HCT116 (cell line): ENCODE results near the gene HEPN1. TPM values are rescaled to one million over a fixed set of nuclear protein-coding genes. Genes with fewer than 3 reads are reported as not detected.

Experiments used
- ATAC-seq: fragments of 200-7000 bp; cut with Tn5 transposase; 2 replicates; pipeline ENCODE4 v1.9.1; 2020; ENCODE audit warnings: mild to moderate bottlenecking, moderate library complexity
- BruUV-seq: library from RNA; stranded (reverse); fragments of 400-500 nt; replicated peaks from 2 replicates; lab custom pipeline; 2021; lab: Mats Ljungman, UMichigan
- CTCF ChIA-PET: fragments of 300-600 bp; sonication (Branson Sonifier 250); formaldehyde crosslinking; loops from one replicate; lab custom pipeline; 2021; ENCODE audit warnings: antibody characterized with exemption; lab: Charles Lee
- POLR2A ChIA-PET: fragments of 300-600, 350-600 bp; sonication (Branson Sonifier 250); formaldehyde crosslinking; loops from one replicate; lab custom pipeline; 2021; ENCODE audit warnings: antibody characterized with exemption; lab: Charles Lee
- RAD21 ChIA-PET, 2 experiments: fragments of 300-600 bp; sonication (Branson Sonifier 250); formaldehyde crosslinking; loops; one replicate each; lab custom pipeline; 2023; ENCODE audit warnings: low total read pairs in 2 of 2; ENCODE audit not compliant: uncharacterized antibody in 2 of 2, unreplicated experiment in 2 of 2, low non-redundant PET in 1 of 2; lab: Charles Lee
- DNase-seq: peaks from one replicate; pipeline ENCODE4 v3.0.0-alpha.2; 2010; ENCODE audit warnings: low read depth, low spot score
- H2AFZ ChIP-seq: fragments of 200-600 bp; shearing (Covaris generic), sonication (generic); 2 replicates; pipeline ENCODE4 v1.6.1; 2017; ENCODE audit warnings: low read depth, mixed run types, mixed read lengths, antibody characterized with exemption, low read length; ENCODE audit not compliant: poor library complexity, severe bottlenecking
- H3K27ac ChIP-seq: 2 replicates; pipeline ENCODE4 v1.5.1; 2012; ENCODE audit warnings: low read depth, low read length
- H3K27me3 ChIP-seq: fragments of 200-600 bp; sonication (generic); 2 replicates; pipeline ENCODE4 v1.6.1; 2016; ENCODE audit warnings: mixed run types, low read length, mixed read lengths; ENCODE audit not compliant: insufficient read depth
- H3K36me3 ChIP-seq, 2 experiments: fragments of 200-500 bp in 1 of 2; fragments of 200-600 bp in 1 of 2; sonication (Bioruptor generic) in 1 of 2; sonication (generic) in 1 of 2; 2 replicates each; pipeline versions ENCODE4 v1.5.1 to v1.6.1; 2014 to 2016; ENCODE audit warnings: low read length in 2 of 2, inconsistent platforms in 1 of 2, mixed read lengths in 1 of 2, mixed run types in 1 of 2; ENCODE audit not compliant: insufficient read depth in 2 of 2, control insufficient read depth in 1 of 2
- H3K4me1 ChIP-seq, 2 experiments: fragments of 200-600 bp in 1 of 2; sonication (generic) in 1 of 2; 2 replicates each; pipeline versions ENCODE4 v1.5.1 to v1.6.1; 2012 to 2017; ENCODE audit warnings: low read length in 2 of 2, inconsistent platforms in 1 of 2, mild to moderate bottlenecking in 1 of 2, mixed read lengths in 1 of 2, mixed run types in 1 of 2, moderate library complexity in 1 of 2; ENCODE audit not compliant: insufficient read depth in 2 of 2, control insufficient read depth in 1 of 2
- H3K4me2 ChIP-seq: fragments of 200-600 bp; sonication (generic); 2 replicates; pipeline ENCODE4 v1.6.1; 2017; ENCODE audit warnings: mixed run types, low read length, mixed read lengths
- H3K4me3 ChIP-seq, 2 experiments: fragments of 200-600 bp in 1 of 2; sonication (generic) in 1 of 2; replicated peaks in 1 of 2; 2 replicates each; pipeline ENCODE4 v1.5.1; 2011 to 2016; ENCODE audit warnings: low read length in 2 of 2, control low read depth in 1 of 2, low read depth in 1 of 2, mild to moderate bottlenecking in 1 of 2, mixed read lengths in 1 of 2, mixed run types in 1 of 2
- H3K79me2 ChIP-seq: fragments of 200-600 bp; sonication (generic); 2 replicates; pipeline ENCODE4 v1.6.1; 2017; ENCODE audit warnings: mild to moderate bottlenecking, mixed run types, low read length, moderate library complexity, mixed read lengths; ENCODE audit not compliant: insufficient read depth
- H3K9ac ChIP-seq: fragments of 200-600 bp; sonication (generic); 2 replicates; pipeline ENCODE4 v1.6.1; 2016; ENCODE audit warnings: low read length, mixed read lengths
- H3K9me2 ChIP-seq: fragments of 200-600 bp; sonication (generic), shearing (Covaris generic); 2 replicates; pipeline ENCODE4 v1.6.1; 2017; ENCODE audit warnings: mixed run types, mild to moderate bottlenecking, moderate library complexity; ENCODE audit not compliant: insufficient read depth
- H3K9me3 ChIP-seq, 2 experiments: fragments of 200-500 bp in 1 of 2; fragments of 200-600 bp in 1 of 2; sonication (Bioruptor generic) in 1 of 2; sonication (generic) in 1 of 2; 2 replicates each; pipeline ENCODE4 v1.6.1; 2014 to 2017; ENCODE audit warnings: low read length in 2 of 2, mixed read lengths in 2 of 2, inconsistent platforms in 1 of 2, low read depth in 1 of 2, mild to moderate bottlenecking in 1 of 2, mixed run types in 1 of 2, moderate library complexity in 1 of 2; ENCODE audit not compliant: control insufficient read depth in 1 of 2, insufficient read depth in 1 of 2
- H4K20me1 ChIP-seq: fragments of 200-600 bp; sonication (generic), shearing (Covaris generic); 2 replicates; pipeline ENCODE4 v1.6.1; 2017; ENCODE audit warnings: mixed run types, mild to moderate bottlenecking, moderate library complexity; ENCODE audit not compliant: insufficient read depth
- ATF3 ChIP-seq: IDR thresholded peaks from 2 replicates; pipeline ENCODE4 v1.6.1; 2012
- CBX3 ChIP-seq: IDR thresholded peaks from 2 replicates; pipeline ENCODE4 v1.6.1; 2012; ENCODE audit warnings: low read depth
- CTCF ChIP-seq, 3 experiments: fragments of 200-600 bp in 1 of 3; sonication (generic) in 1 of 3; IDR thresholded peaks in 2 of 3; conservative IDR thresholded peaks in 1 of 3; 2 replicates each; pipeline ENCODE4 v1.5.1; 2012 to 2017; ENCODE audit warnings: low read depth in 2 of 3, low read length in 2 of 3, antibody characterized with exemption in 1 of 3, borderline replicate concordance in 1 of 3, control low read depth in 1 of 3, mild to moderate bottlenecking in 1 of 3, mixed read lengths in 1 of 3, mixed run types in 1 of 3, moderate library complexity in 1 of 3; ENCODE audit not compliant: insufficient read depth in 1 of 3
- EGR1 ChIP-seq: IDR thresholded peaks from 2 replicates; pipeline ENCODE4 v1.6.1; 2012; ENCODE audit warnings: low read depth
- ELF1 ChIP-seq: IDR thresholded peaks from 2 replicates; pipeline ENCODE4 v1.6.1; 2012; ENCODE audit warnings: low read depth, borderline replicate concordance
- EZH2phosphoT487 ChIP-seq: fragments of 200-600 bp; IDR thresholded peaks from 2 replicates; pipeline ENCODE4 v1.6.1; 2018; ENCODE audit warnings: antibody characterized with exemption, borderline replicate concordance
- JUND ChIP-seq: IDR thresholded peaks from 2 replicates; pipeline ENCODE4 v1.6.1; 2012
- MAX ChIP-seq: IDR thresholded peaks from 2 replicates; pipeline ENCODE4 v1.6.1; 2012
- POLR2A ChIP-seq: IDR thresholded peaks from 2 replicates; pipeline ENCODE4 v1.7.0; 2011; ENCODE audit warnings: borderline replicate concordance; ENCODE audit not compliant: insufficient read depth, insufficient read length; ENCODE audit errors: extremely low read depth
- POLR2AphosphoS5 ChIP-seq: IDR thresholded peaks from 2 replicates; pipeline ENCODE4 v1.6.1; 2011; ENCODE audit warnings: mild to moderate bottlenecking, low read depth, low read length, moderate library complexity
- RAD21 ChIP-seq: IDR thresholded peaks from 2 replicates; pipeline ENCODE4 v1.6.1; 2012; ENCODE audit warnings: low read depth, mild to moderate bottlenecking
- SP1 ChIP-seq: IDR thresholded peaks from 2 replicates; pipeline ENCODE4 v1.6.1; 2012; ENCODE audit warnings: low read depth
- SRF ChIP-seq: IDR thresholded peaks from 2 replicates; pipeline ENCODE4 v1.6.1; 2012; ENCODE audit warnings: low read depth
- TCF7L2 ChIP-seq: IDR thresholded peaks from 2 replicates; pipeline ENCODE4 v1.7.0; 2011; ENCODE audit warnings: borderline replicate concordance, inconsistent platforms; ENCODE audit not compliant: insufficient read depth, insufficient read length; ENCODE audit errors: extremely low read depth
- YY1 ChIP-seq: IDR thresholded peaks from 2 replicates; pipeline ENCODE4 v1.6.1; 2011; ENCODE audit warnings: low read length, low read depth, moderate library complexity, mild to moderate bottlenecking; ENCODE audit not compliant: insufficient replicate concordance; ENCODE audit errors: extremely low read depth
- ZBTB33 ChIP-seq: IDR thresholded peaks from 2 replicates; pipeline ENCODE4 v1.6.1; 2011; ENCODE audit warnings: mild to moderate bottlenecking, low read length, moderate library complexity; ENCODE audit not compliant: insufficient replicate concordance; ENCODE audit errors: extremely low read depth
- ZNF274 ChIP-seq: fragments of 200-500 bp; sonication (Bioruptor generic); IDR thresholded peaks from 2 replicates; pipeline ENCODE4 v1.6.1; 2014; ENCODE audit warnings: mild to moderate bottlenecking, low read depth, low read length, inconsistent platforms
- intact Hi-C: fragments of 100-400 bp; cut with micrococcal nuclease; formaldehyde crosslinking; loops from 2 replicates; pipeline ENCODE4 v1.10.0; 2022
- total RNA-seq: library from RNA; stranded (reverse); gene quantifications from one replicate; pipeline ENCODE4 v1.2.1, GENCODE V29; 2021; ENCODE audit not compliant: unreplicated experiment

HEPN1 gene
- total RNA-seq, 1 experiment from 2014 or later = not detected

- Histone ChIP-seq H3K36me3 (no peaks in the 10 kb centered on the region), H3K4me2 (no peak overlapping the region), H3K27me3 (no peaks in the 10 kb centered on the region), H3K27ac (no peak overlapping the region), H2AFZ (no peak overlapping the region), H3K4me3 (no peak overlapping the region), H3K9ac (no peak overlapping the region), H3K9me3 (no peaks in the 10 kb centered on the region), H3K79me2 (no peaks in the 10 kb centered on the region), H3K4me1 (peaks cover 0 to 5% of the 10 kb centered on the region in 2 experiments; a peak in 1 of 4 replicates), H4K20me1 (no peaks in the 10 kb centered on the region), H3K9me2 (no peaks in the 10 kb centered on the region)
- ChIA-PET RAD21 (no interaction called here), CTCF (no interaction called here), POLR2A (no interaction called here)
- no peak for DNase-seq
- no TSS peak for BruUV-seq
- no peak for TF ChIP-seq ZBTB33
- ATAC-seq = no peak
- intact Hi-C loops = no loop called here
Observed at GRCh38 chr11:124919898-124920297, 848 bp downstream of the HEPN1 start.

- H3K4me1 ChIP-seq = peaks cover 0 to 4% of the 10 kb centered on the region in 2 experiments; a peak in 1 of 4 replicates
- ChIA-PET POLR2A (interaction anchor here (0.6 kb wide), 1 partner anchor 33 kb away, joined by 3 read pairs; the partner anchor contains the start of gene CCDC15), CTCF (no interaction called here), RAD21 (no interaction called here)
- H3K9me3 ChIP-seq = no peaks in the 10 kb centered on the region
- no TSS peak for BruUV-seq
- no peaks in the 10 kb centered on the region for H4K20me1 ChIP-seq
- no peaks in the 10 kb centered on the region for H3K27me3 ChIP-seq
- no peak for ATAC-seq
- no peak overlapping the region for H3K9ac ChIP-seq
- H3K79me2 ChIP-seq = no peaks in the 10 kb centered on the region
- H3K36me3 ChIP-seq = no peaks in the 10 kb centered on the region
- intact Hi-C loops = no loop called here
- H3K4me2 ChIP-seq = no peak overlapping the region
- H2AFZ ChIP-seq = no peak overlapping the region
- DNase-seq = no peak
- no peak overlapping the region for H3K4me3 ChIP-seq
- H3K9me2 ChIP-seq = no peaks in the 10 kb centered on the region
- no peak overlapping the region for H3K27ac ChIP-seq
- TF ChIP-seq ZNF274 = no peak
- no peak for TF ChIP-seq CTCF (IDR thresholded peaks at IDR 0.05 in 2 of 3, conservative IDR thresholded peaks at IDR 0.05 in 1 of 3; ENCODE audit: borderline replicate concordance in 1 of 3, insufficient read depth in 1 of 3, low read depth in 2 of 3, low read length in 2 of 3)
- no peak for TF ChIP-seq MAX
- TF ChIP-seq SP1 = no peak
- TF ChIP-seq POLR2AphosphoS5 = no peak
- no peak for TF ChIP-seq EGR1
- no peak for TF ChIP-seq POLR2A
- no peak for TF ChIP-seq CBX3
- TF ChIP-seq JUND = no peak
- TF ChIP-seq ATF3 = no peak
- TF ChIP-seq SRF = no peak
- TF ChIP-seq TCF7L2 = no peak
- TF ChIP-seq RAD21 = no peak
- TF ChIP-seq EZH2phosphoT487 = no peak
- TF ChIP-seq YY1 = no peak
- no peak for TF ChIP-seq ELF1
Observed at GRCh38 chr11:124920356-124920755, 1.3 kb downstream of the HEPN1 start.
